ENCODE data around the gene COPG1.
A peak's percentile ranks its signal among the peaks of the same experiment; 100 is the strongest.
"Not testable (repeated sequence)": the region's sequence is repeated elsewhere in the genome, so short reads cannot be mapped to it uniquely, and the experiment has no call there.

Gene COPG1

GRCh38 chr3:129249284-129250065, at the start of gene COPG1:
Gene COPG1 (plus strand): TSS chr3:129249606. CDS start chr3:129249710, 104 bp downstream.
- DNase-seq (ENCODE audit: low spot score), result peak; percentile 88

- DNase-seq (ENCODE audit: low spot score), result no peak
Observed at GRCh38 chr3:129204473-129204872, 44.9 kb upstream of the COPG1 start.

GRCh38 chr3:129205109-129205832, 44.1 kb upstream of the COPG1 start:
- no peak for DNase-seq (ENCODE audit: low spot score)

GRCh38 chr3:129207479-129207878, 41.9 kb upstream of the COPG1 start:
- DNase-seq (ENCODE audit: low spot score), result peak; percentile 7

- DNase-seq (ENCODE audit: low spot score), result no peak
Observed at GRCh38 chr3:129211345-129211744, 38.1 kb upstream of the COPG1 start.

GRCh38 chr3:129211772-129212171, 37.6 kb upstream of the COPG1 start:
- DNase-seq (ENCODE audit: low spot score), result peak; percentile 32

- DNase-seq (ENCODE audit: low spot score), result no peak
Observed at GRCh38 chr3:129213238-129213637, 36.2 kb upstream of the COPG1 start.

- no peak for DNase-seq (ENCODE audit: low spot score)
Observed at GRCh38 chr3:129218742-129219141, 30.7 kb upstream of the COPG1 start.

GRCh38 chr3:129224387-129224786, 25.0 kb upstream of the COPG1 start:
- not testable (repeated sequence) for DNase-seq (ENCODE audit: low spot score)

GRCh38 chr3:129224984-129225393, 24.4 kb upstream of the COPG1 start:
- DNase-seq (ENCODE audit: low spot score), result peak; percentile 97

GRCh38 chr3:129226374-129226773, 23.0 kb upstream of the COPG1 start:
- DNase-seq (ENCODE audit: low spot score), result peak; percentile 94

GRCh38 chr3:129228891-129229585, 20.4 kb upstream of the COPG1 start:
- DNase-seq (ENCODE audit: low spot score), result no peak

GRCh38 chr3:129230311-129231019, 18.9 kb upstream of the COPG1 start:
- DNase-seq (ENCODE audit: low spot score), result no peak

GRCh38 chr3:129231331-129232119, 17.9 kb upstream of the COPG1 start:
- DNase-seq (ENCODE audit: low spot score), result no peak

GRCh38 chr3:129233538-129233937, 15.9 kb upstream of the COPG1 start:
- DNase-seq (ENCODE audit: low spot score), result no peak

GRCh38 chr3:129234441-129234840, 15.0 kb upstream of the COPG1 start:
- no peak for DNase-seq (ENCODE audit: low spot score)

GRCh38 chr3:129235344-129235917, 14.0 kb upstream of the COPG1 start:
- DNase-seq (ENCODE audit: low spot score), result no peak

- DNase-seq (ENCODE audit: low spot score), result no peak
Observed at GRCh38 chr3:129238945-129239705, 10.3 kb upstream of the COPG1 start.

- no peak for DNase-seq (ENCODE audit: low spot score)
Observed at GRCh38 chr3:129239991-129240390, 9.4 kb upstream of the COPG1 start.

- no peak for DNase-seq (ENCODE audit: low spot score)
Observed at GRCh38 chr3:129240436-129240835, 9.0 kb upstream of the COPG1 start.

Data from cerebellar cortex (tissue), 1 donor.